GM18951 (cell line): ENCODE measurements around the gene CALN1.

Source experiments
- POLR2A ChIP-seq: IDR thresholded peaks from 4 replicates; pipeline ENCODE4 v1.6.1; 2011; ENCODE audit warnings: mild to moderate bottlenecking; ENCODE audit not compliant: insufficient read length, insufficient read depth; ENCODE audit errors: extremely low read depth
- in situ Hi-C: fragments of 300-500 bp; cut with MboI; formaldehyde crosslinking; loops from one replicate; pipeline ENCODE4 v1.12.0; 2022; ENCODE audit warnings: low sequenced_read_pairs, mixed read lengths, inconsistent platforms; ENCODE audit not compliant: unreplicated experiment

Gene CALN1

GRCh38 chr7:72058579-72058978 is 353.6 kb downstream of the CALN1 start:
- in situ Hi-C loops, result no loop called here
- TF ChIP-seq POLR2A, result no peak

- TF ChIP-seq POLR2A, result no peak
- in situ Hi-C loops, result no loop called here
Observed at GRCh38 chr7:72057796-72058195, 354.3 kb downstream of the CALN1 start.

GRCh38 chr7:72057231-72057630 is 354.9 kb downstream of the CALN1 start:
- in situ Hi-C loops, result no loop called here
- TF ChIP-seq POLR2A, result no peak

- in situ Hi-C loops, result no loop called here
- TF ChIP-seq POLR2A, result no peak
Observed at GRCh38 chr7:72055426-72055825, 356.7 kb downstream of the CALN1 start.

- in situ Hi-C loops, result no loop called here
- no peak for TF ChIP-seq POLR2A
Observed at GRCh38 chr7:72053292-72053691, 358.8 kb downstream of the CALN1 start.

- TF ChIP-seq POLR2A, result no peak
- in situ Hi-C loops, result no loop called here
Observed at GRCh38 chr7:72048420-72048819, 363.7 kb downstream of the CALN1 start.

- no peak for TF ChIP-seq POLR2A
- in situ Hi-C loops, result no loop called here
Observed at GRCh38 chr7:72042855-72043254, 369.3 kb downstream of the CALN1 start.

- in situ Hi-C loops, result no loop called here
Observed at GRCh38 chr7:72040641-72041040, 371.5 kb downstream of the CALN1 start.

GRCh38 chr7:72039460-72039859 is 372.7 kb downstream of the CALN1 start:
- no peak for TF ChIP-seq POLR2A

More at GRCh38 chr7:72040641-72041040, 371.5 kb downstream of the CALN1 start:
- no peak for TF ChIP-seq POLR2A

GRCh38 chr7:72038022-72038732 is 374.0 kb downstream of the CALN1 start:
- TF ChIP-seq POLR2A, result no peak
- in situ Hi-C loops, result no loop called here

More at GRCh38 chr7:72039460-72039859, 372.7 kb downstream of the CALN1 start:
- in situ Hi-C loops, result no loop called here

DNA sequence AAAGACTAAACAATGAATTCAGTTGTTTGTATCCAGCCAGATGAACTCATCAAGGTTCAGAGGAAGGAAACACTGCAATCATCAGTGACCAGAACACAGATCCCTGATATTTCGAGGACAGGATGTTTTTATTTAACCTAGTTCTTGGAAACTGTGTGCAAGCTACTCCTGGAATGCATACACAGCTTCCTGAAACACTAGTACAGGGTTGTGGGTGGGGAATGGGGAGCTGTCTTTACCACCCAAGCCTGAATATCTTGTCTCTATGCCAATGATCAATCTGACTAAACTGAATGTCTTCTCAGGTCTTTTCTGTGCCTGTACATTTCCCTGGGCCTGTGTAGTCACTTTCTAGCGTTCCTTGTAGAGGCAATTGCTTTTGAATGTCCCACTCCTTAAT is 374.6 kb downstream of the CALN1 start:
- no peak for TF ChIP-seq POLR2A
- in situ Hi-C loops, result no loop called here

GRCh38 chr7:72035266-72035665 is 376.9 kb downstream of the CALN1 start:
- no peak for TF ChIP-seq POLR2A
- in situ Hi-C loops, result no loop called here

DNA sequence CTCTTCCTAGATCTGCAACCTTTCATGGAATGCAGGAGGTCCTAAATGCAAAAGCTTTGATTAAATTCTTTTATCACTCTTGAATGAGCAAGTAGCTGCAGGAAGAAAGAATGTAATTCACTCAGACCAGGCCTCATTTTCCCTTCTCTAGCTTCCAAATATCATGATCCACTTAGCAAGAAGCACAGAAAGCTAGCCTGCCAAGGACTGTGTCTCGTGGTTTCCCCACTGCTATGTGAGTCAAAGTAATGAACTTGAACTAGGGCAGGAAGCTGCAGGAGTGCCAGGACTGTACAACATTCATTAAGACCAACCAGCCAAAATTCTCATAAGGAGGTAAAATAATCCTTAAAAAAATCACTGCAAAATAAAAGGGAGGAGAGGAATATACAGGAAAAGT is 379.2 kb downstream of the CALN1 start:
- no peak for TF ChIP-seq POLR2A
- in situ Hi-C loops, result no loop called here

DNA sequence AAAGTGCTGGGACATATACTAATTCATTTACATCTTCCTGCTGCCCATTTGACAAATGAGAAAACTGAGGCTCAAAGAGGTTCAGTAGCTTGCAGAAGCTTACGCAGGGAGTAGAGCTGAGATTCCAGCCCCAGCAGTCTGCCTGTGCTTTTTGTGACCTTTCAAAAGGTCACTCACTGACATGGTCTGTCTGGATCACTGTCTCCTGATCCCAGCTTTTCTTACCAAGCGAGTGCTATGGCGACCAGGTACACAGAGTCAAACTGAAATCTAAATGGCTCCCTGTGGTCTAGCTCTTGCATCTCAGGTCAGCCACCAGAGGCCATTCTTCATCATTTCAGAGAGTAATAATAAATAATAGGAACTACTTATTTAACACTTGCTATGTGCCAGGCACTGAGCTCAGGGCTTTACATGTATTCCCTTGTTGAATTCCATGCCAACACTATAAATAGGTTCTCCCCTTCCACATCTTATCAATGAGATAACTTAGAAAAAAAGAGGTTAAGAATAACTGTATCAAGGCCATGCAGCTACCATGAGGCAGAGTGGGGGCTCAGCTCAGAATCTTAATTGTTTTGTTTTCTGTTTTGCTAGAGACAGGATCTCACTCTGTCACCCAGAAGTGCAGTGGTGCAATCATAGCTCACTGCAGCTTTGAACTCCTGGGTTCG is 381.0 kb downstream of the CALN1 start:
- in situ Hi-C loops, result no loop called here
- no peak for TF ChIP-seq POLR2A
